Measurements from ENCODE around the gene C1QTNF6.

Gene C1QTNF6

DNA sequence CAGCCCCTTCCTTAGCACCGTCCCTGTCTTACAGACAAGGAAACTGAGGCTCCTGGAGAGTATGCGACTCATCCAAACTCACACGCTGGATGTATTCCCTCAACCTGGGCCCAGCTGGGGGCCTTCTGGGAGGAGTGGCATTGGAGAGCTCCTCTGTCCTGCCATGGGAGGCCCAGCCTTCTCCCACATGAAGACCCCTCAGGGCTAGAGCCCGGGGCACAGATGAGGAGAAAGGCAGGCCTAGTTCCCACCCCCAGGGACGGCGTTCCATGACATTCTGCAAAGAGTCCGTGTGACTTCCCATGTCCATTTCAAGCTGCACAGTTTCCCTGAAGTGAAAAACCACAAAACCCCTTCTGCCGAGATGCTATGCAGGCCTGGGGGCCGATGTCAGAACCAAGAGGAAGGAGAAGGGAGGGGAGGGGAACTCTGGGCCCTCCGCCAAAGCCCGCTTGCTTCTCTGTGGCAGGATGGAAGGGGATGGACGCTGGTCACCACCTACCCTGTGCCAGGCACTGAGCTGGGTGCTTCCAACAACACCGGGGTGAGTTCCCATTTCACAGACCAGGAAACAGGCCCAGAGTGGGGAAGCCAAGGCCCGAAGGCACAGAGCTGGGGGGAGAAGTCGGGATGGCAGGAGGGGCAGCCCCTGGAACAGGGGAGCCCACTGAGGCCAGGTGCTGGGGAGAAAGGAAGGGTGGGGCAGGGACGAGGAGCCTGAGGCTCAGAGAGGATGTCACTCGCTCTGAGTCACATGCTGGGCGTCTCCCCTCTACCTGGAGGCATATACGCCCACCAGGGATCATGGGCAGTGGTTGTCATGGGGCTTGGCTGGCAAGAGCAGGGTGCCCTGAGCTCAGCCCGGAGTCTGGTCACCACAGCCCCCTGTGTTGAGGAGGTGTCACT lies 40.3 kb upstream of the C1QTNF6 start:
- DNase-seq (ENCODE audit: low read depth, low spot score): no peak
- ChIA-PET POLR2A (interaction anchor here (1.0 kb wide), 1 partner anchor 31 kb away, joined by 5 read pairs; no protein-coding TSS in a partner anchor), CTCF (interaction anchor here (1.2 to 4.0 kb wide), 6 partner anchors 12 to 229 kb away, joined by 3 to 36 read pairs (median 8); no protein-coding TSS in a partner anchor)
- H3K4me3 ChIP-seq (ENCODE audit: low read depth, low read length): no peak overlapping the region
- TF ChIP-seq, protein P1, sequence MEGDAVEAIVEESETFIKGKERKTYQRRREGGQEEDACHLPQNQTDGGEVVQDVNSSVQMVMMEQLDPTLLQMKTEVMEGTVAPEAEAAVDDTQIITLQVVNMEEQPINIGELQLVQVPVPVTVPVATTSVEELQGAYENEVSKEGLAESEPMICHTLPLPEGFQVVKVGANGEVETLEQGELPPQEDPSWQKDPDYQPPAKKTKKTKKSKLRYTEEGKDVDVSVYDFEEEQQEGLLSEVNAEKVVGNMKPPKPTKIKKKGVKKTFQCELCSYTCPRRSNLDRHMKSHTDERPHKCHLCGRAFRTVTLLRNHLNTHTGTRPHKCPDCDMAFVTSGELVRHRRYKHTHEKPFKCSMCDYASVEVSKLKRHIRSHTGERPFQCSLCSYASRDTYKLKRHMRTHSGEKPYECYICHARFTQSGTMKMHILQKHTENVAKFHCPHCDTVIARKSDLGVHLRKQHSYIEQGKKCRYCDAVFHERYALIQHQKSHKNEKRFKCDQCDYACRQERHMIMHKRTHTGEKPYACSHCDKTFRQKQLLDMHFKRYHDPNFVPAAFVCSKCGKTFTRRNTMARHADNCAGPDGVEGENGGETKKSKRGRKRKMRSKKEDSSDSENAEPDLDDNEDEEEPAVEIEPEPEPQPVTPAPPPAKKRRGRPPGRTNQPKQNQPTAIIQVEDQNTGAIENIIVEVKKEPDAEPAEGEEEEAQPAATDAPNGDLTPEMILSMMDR (IDR thresholded peaks at IDR 0.05; ENCODE audit: insufficient read depth, low read length, missing control alignments): no peak

DNA sequence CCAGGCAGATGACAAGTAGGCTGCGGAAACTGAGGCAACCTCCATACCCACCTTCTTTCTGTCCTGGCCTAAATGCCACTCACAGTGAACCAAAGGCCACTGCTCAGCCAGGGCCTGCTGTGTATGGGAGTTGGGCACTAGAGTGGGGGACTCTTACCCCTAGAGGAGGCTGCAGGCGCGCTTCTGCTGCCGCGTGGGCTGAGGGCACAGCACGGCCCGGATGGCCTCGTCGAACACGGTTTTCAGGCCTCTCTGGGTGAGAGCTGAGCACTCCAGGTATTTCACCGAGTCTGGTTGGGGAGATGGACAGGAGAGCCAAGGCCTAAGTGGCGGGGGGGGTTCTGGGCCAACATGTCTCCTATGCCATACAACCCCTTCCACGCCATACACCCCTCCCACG lies 38.5 kb upstream of the C1QTNF6 start:
- no peak overlapping the region for H3K4me3 ChIP-seq (ENCODE audit: low read depth, low read length)
- TF ChIP-seq, protein P1 (IDR thresholded peaks at IDR 0.05; ENCODE audit: insufficient read depth, low read length, missing control alignments): no peak
- ChIA-PET CTCF (interaction anchor here (4.9 kb wide), 1 partner anchor 34 kb away, joined by 41 read pairs; no protein-coding TSS in a partner anchor), POLR2A (no interaction called here)
- no peak for DNase-seq (ENCODE audit: low read depth, low spot score)

DNA sequence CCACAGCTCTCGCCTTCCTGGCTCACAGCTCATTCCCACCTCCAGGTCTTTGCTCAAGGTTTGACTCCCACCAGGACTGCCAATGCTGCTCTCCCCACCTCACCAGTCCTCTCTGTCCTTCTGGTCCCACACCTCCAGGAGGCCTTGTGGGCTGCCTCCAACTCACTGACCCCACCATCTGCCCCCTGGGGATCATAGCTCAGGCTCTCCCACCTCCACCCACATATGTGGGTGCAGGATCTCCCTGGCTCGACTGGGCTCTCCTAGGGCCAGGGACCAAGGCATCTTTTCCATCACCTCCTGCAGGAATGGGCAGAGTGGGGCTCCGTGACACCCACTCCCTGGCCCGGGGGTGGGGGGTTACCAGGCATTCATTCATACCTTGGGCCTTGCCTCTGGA lies 38.0 kb upstream of the C1QTNF6 start:
- TF ChIP-seq, protein P1 (IDR thresholded peaks at IDR 0.05; ENCODE audit: insufficient read depth, low read length, missing control alignments): no peak
- no peak for DNase-seq (ENCODE audit: low read depth, low spot score)
- no peak overlapping the region for H3K4me3 ChIP-seq (ENCODE audit: low read depth, low read length)
- ChIA-PET CTCF (interaction anchor here (0.8 to 4.9 kb wide), 4 partner anchors 9 to 230 kb away, joined by 3 to 41 read pairs (median 5); no protein-coding TSS in a partner anchor), POLR2A (no interaction called here)

DNA sequence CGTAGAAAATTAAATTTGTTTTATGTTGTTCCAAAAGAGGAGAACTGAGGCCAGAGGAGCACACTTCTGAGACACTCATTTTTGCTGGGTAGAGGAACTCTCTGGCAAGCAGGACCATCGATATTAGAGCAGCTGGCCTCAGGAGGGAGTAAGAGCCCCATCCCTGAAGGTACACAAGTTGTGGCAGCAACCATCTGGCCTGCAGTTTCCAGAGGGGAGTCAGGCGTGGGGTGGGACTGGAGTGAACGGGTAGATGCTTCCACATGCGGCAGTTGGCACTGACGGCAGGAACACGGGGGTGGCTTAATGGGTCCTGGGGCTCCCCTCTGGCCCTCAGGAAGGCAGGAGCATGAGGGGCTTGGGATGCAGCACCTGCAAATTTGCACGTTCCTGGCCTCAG lies 37.4 kb upstream of the C1QTNF6 start:
- ChIA-PET POLR2A (no interaction called here), CTCF (interaction anchor here (0.8 to 4.9 kb wide), 4 partner anchors 9 to 231 kb away, joined by 3 to 41 read pairs (median 5); no protein-coding TSS in a partner anchor)
- no peak for DNase-seq (ENCODE audit: low read depth, low spot score)

DNA sequence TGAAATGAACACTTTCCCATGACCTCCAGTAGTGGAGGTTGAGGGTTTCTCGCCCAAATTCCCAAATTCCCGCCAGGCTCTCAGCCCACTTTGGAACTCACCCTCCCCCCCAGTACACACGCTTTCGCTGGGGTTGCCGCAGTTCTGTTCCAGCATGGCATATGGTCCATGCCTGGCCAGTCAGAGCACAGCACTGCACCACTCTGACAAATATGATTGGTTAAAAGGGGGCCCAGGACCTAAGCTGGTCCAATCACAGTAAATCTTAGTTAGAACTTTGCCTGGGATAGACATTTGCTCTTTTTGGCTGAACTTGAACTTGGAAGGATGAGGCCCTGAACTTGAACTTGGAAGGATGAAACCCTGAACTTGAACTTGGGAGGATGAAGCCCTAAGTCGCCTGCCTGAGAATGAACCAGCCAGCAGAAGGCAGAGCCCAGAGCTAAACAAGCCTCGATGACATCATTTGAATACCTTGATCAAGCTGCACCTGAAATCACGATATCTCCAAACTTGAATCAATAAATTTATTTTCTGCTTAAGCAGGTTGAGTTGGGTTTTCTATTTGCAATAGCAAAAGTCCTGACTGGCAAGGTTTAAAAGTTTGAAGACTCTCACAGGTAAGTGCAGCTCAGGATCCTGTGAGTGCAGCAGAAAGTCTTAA lies 36.8 kb upstream of the C1QTNF6 start:
- POLR2A ChIA-PET: no interaction called here

More for the DNA sequence above, 37.4 kb upstream of the C1QTNF6 start:
- H3K4me3 ChIP-seq (ENCODE audit: low read depth, low read length): no peak overlapping the region
- TF ChIP-seq, protein P1 (IDR thresholded peaks at IDR 0.05; ENCODE audit: insufficient read depth, low read length, missing control alignments): peak; percentile 18

More for the DNA sequence above, 36.8 kb upstream of the C1QTNF6 start:
- no peak for DNase-seq (ENCODE audit: low read depth, low spot score)
- H3K4me3 ChIP-seq (ENCODE audit: low read depth, low read length): no peak overlapping the region
- CTCF ChIA-PET: interaction anchor here (1.3 to 4.9 kb wide), 3 partner anchors 25 to 232 kb away, joined by 4 to 41 read pairs (median 6); no protein-coding TSS in a partner anchor
- TF ChIP-seq, protein P1 (IDR thresholded peaks at IDR 0.05; ENCODE audit: insufficient read depth, low read length, missing control alignments): no peak

Data from AG04449 (cell line).